ENCODE results near the gene SCEL.

Gene SCEL, protein sequence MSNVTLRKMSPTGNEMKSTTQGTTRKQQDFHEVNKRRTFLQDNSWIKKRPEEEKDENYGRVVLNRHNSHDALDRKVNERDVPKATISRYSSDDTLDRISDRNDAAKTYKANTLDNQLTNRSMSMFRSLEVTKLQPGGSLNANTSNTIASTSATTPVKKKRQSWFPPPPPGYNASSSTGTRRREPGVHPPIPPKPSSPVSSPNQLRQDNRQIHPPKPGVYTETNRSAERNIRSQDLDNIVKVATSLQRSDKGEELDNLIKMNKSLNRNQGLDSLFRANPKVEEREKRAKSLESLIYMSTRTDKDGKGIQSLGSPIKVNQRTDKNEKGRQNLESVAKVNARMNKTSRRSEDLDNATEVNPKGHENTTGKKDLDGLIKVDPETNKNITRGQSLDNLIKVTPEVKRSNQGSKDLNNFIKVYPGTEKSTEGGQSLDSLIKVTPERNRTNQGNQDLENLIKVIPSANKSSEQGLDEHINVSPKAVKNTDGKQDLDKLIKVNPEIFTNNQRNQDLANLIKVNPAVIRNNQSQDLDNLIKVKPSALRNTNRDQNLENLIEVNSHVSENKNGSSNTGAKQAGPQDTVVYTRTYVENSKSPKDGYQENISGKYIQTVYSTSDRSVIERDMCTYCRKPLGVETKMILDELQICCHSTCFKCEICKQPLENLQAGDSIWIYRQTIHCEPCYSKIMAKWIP

DNA sequence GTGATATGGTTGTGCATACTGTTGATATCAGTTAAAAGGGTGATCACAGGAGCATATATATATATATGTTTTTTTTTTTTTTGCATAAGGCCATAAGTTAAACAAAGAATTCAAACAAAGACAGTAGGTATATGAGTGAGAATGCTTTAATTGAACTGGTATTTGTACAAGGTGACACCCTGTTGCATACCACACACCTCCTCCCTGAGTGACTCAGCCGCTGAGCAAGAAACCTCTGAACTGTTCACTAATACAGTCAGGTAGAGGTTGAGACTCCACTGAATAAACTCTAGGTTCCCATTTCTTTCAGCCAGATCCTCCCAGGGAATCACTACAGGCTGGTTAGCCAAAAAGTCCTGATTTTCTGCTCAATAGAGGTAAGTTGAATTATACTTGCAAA is at the start of gene SCEL:
Gene SCEL, plus strand, starts transcription at position 259 of the 400 bp plus-strand sequence. CDS start 20,170 bp downstream, outside the sequence.
- no peak within 1 kb of the TSS for H3K4me3 ChIP-seq (replicated peaks; ENCODE audit: low read depth, low read length)
- no peak for TF ChIP-seq CTCF (IDR thresholded peaks at IDR 0.05; ENCODE audit: low read depth, low read length, missing control alignments)
- no peak for DNase-seq (ENCODE audit: extremely low read depth, low read depth)

- no peak for DNase-seq (ENCODE audit: extremely low read depth, low read depth)
- no peak for TF ChIP-seq CTCF (IDR thresholded peaks at IDR 0.05; ENCODE audit: low read depth, low read length, missing control alignments)
- no peak overlapping the region for H3K4me3 ChIP-seq (replicated peaks; ENCODE audit: low read depth, low read length)
Measured at GRCh38 chr13:77489566-77490337, 45.8 kb upstream of the SCEL start.

- no peak for DNase-seq (ENCODE audit: extremely low read depth, low read depth)
- H3K4me3 ChIP-seq (replicated peaks; ENCODE audit: low read depth, low read length): no peak overlapping the region
- peak; percentile 34 for TF ChIP-seq CTCF (IDR thresholded peaks at IDR 0.05; ENCODE audit: low read depth, low read length, missing control alignments)
Measured at GRCh38 chr13:77492982-77493381, 42.5 kb upstream of the SCEL start.

- TF ChIP-seq CTCF (IDR thresholded peaks at IDR 0.05; ENCODE audit: low read depth, low read length, missing control alignments): no peak
- H3K4me3 ChIP-seq (replicated peaks; ENCODE audit: low read depth, low read length): no peak overlapping the region
- DNase-seq (ENCODE audit: extremely low read depth, low read depth): no peak
Measured at GRCh38 chr13:77494226-77494625, 41.3 kb upstream of the SCEL start.

DNA sequence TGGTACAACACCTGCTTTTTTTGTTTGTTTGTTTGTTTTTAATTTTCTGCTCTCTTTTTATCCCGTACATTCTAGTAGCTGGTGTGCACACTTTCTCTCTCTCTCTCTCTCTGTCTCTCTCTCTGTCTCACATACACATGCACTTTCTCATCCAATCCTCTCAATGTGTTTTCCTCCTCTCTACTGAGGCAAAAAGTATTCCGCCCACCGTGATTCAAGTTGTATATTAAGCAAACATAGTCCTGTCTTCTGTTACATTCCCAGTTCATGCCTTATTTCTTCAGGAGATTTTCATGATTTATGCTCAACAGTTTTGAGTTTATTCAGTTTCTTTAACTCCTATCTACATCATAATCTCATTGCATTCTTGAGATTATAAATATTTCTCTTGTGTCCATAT is 38.2 kb upstream of the SCEL start:
- TF ChIP-seq CTCF (IDR thresholded peaks at IDR 0.05; ENCODE audit: low read depth, low read length, missing control alignments): no peak
- DNase-seq (ENCODE audit: extremely low read depth, low read depth): no peak
- H3K4me3 ChIP-seq (replicated peaks; ENCODE audit: low read depth, low read length): no peak overlapping the region

DNA sequence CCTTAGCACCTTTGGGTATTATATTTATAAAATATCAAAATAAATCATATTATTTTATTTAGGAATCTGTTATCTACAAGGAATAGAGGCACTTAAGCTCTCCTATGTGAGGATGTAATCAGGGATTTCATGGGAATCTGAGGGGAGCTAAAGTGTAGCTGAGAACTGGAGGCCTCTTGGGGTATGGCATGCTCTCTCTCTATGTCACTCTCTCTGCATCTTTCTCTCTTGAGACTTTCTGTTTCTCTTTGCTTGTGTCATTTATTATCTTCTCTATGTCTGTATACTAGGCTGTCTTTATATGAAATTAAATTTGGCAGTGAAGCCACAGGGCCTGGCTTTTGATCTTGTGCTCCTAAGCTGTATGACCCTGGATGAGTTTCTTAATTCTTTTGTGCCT is 37.7 kb upstream of the SCEL start:
- TF ChIP-seq CTCF (IDR thresholded peaks at IDR 0.05; ENCODE audit: low read depth, low read length, missing control alignments): no peak
- no peak overlapping the region for H3K4me3 ChIP-seq (replicated peaks; ENCODE audit: low read depth, low read length)
- no peak for DNase-seq (ENCODE audit: extremely low read depth, low read depth)

Data from HFF-Myc (cell line).